ENCODE data around the gene MMP10.
A peak's percentile ranks its signal among the peaks of the same experiment; 100 is the strongest.
"Not testable (repeated sequence)": the region's sequence is repeated elsewhere in the genome, so short reads cannot be mapped to it uniquely, and the experiment has no call there.

Gene MMP10

GRCh38 chr11:102781676-102782075, 1.2 kb upstream of the MMP10 start:
- no peak for DNase-seq

DNA sequence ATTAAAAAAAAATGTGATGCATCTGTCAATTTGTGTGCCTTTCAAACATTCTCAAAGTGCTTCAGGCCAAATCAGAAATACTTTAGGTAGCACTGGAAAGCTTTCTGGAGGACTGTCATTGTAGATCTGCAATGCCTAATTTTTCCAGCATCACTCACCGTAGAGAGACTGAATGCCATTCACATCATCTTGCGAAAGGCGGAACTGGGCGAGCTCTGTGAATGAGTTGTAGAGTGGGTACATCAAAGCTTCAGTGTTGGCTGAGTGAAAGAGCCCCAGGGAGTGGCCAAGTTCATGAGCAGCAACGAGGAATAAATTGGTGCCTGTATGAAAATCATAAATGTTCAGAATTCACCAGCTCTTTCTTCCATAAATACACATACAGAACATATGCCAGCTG, 4.0 kb downstream of the MMP10 start:
- DNase-seq, result no peak

DNA sequence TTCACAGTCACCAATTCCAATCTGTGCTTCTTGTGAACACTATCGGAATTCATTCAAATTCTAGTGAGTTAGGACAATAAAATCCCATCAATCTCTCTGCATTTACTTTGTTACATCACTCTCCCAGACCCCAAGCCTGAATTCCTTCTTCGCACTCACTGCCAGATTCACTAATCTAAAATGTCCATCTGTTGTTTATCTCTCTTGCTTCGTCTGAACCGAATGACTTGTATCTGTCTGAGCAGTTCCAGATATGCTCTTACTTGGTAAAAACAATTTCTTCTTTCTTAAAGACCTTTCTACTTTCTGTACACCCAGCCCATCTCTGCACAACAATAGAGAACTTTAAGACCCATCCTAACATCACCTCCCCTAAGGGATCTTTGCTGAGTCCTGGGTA, 7.0 kb downstream of the MMP10 start:
- no peak for DNase-seq

DNA sequence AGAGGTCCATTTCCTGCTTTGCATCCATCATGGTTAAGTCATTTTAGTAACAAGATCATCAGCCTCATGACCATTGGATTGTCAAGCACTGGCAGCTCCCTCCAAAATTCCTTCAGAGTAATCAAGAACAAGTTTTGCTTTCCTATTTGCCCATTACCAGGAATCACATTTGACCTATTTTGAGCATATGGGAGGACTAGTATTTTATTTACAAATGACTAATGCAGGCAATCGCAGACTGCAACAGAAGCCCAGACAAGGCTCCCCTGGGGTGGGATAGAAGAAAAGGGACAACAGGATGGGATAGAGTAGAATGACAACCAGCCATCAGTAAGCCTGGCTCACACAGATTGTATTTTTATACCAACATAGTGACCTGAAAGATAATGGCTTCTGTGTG, 9.1 kb downstream of the MMP10 start:
- no peak for DNase-seq

GRCh38 chr11:102770191-102770590, 10.2 kb downstream of the MMP10 start:
- DNase-seq, result no peak

GRCh38 chr11:102767800-102768199, 12.6 kb downstream of the MMP10 start:
- DNase-seq, result no peak

- DNase-seq, result no peak
Observed at GRCh38 chr11:102763440-102763839, 17.0 kb downstream of the MMP10 start.

DNA sequence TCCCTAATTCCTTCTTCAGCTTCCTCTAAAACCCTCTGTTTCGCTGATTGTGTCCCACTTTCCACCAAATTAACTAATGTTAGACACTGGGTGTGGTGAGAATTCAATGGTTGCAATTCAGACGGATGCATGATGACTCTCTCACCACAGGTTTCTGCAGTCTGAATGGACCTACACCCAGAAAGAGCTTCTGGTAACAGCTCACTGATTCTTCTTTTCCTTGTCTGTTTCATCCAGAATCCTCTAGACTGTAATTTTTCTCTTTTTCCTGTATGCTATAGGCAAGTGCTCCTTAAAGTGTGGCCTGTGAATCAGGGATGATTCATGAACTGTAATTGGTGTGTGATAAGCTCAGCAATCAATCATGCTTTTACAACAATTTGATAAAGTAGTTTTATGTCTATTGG, 18.1 kb downstream of the MMP10 start:
- no peak for DNase-seq

DNA sequence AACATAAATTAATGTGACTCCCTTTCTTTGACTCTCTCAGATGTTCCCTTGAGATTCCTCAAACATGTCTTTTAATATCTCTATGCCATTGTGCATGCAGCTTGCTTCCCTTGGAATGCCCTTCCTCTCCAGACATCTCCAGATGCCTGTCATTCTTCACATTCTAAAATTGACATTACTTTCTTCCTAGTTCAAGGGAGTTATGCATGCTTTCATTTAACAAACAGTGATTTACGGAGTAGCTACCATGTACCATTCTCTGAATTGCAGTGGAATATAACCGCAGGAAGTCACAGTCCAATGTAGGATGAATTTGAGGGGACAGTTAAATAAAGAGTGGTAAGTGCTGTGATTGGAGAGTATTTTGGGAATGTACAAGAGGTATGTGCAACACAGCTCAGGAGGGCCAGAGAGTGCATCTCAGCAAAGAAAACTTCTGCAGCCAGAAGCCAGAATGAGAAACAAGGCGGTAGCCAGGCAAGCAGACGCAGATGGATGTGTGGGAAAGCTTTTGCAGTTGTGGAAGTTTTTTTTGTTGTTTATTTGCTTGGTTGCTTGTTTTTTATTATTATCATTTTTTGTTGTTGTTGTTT, 18.7 kb downstream of the MMP10 start:
- DNase-seq, result no peak

DNA sequence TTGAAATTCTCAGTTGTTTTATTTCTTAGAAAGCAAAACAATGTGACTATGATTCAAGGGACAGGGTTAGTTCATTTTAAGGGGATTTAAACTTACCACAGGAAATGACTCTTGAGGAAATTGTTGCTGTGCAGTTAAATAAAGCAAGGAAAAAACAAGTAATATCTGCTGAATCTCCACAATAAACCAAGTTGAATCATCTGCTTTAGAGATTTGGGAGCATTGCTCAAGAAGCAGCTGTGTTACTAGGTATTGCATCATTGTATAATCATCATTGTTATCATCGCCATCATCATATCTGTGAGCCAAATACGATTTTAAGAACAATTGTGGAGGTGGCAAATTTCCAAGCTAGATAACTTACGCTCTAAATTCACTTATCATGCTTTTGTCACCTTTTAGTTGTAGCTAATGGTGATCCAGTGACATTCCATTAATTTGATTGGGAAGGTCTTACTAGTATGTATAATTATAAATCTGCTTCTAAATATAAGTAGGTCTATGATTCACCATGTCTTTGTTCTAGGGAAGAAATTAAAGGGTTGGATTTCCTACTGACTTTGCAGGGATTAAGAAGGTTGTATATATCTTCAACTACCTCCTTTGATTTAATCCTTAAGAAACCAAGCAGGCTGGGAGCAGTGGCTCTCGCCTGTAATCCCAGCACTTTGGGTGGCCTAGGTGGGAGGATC, 19.9 kb downstream of the MMP10 start:
- peak; percentile 7 for DNase-seq

GRCh38 chr11:102757823-102758549, 22.4 kb downstream of the MMP10 start:
- no peak for DNase-seq

DNA sequence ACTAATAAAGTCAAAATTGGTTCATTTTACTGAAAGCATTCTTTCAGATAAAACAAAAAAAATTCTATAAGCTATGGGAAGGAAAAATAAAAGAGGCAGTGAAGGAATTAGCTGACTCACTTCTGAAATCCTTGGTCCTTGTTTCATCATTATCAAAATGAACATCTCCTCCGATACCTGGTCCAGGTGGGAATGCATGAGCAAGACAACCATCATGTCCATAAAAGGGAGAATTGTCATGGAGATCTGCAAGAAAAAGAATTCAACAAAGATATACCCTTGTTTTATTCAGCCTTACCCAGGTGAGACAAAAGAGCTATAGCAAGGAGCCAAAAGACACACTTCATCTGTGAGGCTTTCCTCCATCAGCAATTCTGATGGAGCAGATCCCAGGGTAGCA, 27.2 kb downstream of the MMP10 start:
- no peak for DNase-seq

DNA sequence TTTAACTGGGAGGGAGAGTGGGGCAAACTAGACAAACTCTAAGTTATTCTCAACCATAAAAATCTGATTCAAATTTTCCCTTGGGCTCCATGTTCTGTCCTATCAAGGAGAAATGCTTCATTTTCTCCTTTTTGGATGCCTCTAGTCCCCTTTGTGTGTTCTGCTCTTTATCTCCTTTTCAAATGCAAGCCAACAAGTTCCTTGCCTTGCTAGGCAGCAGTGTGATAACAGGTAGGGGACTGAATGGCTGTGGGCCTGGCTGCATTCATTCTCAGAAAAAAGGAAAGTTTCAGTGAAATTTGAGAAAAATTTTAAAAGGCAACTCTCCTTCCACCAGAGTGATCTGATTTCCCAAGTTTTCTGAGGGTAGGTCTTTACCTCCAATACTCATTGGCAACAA, 28.8 kb downstream of the MMP10 start:
- DNase-seq, result no peak

- no peak for DNase-seq
Observed at GRCh38 chr11:102749101-102749722, 31.2 kb downstream of the MMP10 start.

DNA sequence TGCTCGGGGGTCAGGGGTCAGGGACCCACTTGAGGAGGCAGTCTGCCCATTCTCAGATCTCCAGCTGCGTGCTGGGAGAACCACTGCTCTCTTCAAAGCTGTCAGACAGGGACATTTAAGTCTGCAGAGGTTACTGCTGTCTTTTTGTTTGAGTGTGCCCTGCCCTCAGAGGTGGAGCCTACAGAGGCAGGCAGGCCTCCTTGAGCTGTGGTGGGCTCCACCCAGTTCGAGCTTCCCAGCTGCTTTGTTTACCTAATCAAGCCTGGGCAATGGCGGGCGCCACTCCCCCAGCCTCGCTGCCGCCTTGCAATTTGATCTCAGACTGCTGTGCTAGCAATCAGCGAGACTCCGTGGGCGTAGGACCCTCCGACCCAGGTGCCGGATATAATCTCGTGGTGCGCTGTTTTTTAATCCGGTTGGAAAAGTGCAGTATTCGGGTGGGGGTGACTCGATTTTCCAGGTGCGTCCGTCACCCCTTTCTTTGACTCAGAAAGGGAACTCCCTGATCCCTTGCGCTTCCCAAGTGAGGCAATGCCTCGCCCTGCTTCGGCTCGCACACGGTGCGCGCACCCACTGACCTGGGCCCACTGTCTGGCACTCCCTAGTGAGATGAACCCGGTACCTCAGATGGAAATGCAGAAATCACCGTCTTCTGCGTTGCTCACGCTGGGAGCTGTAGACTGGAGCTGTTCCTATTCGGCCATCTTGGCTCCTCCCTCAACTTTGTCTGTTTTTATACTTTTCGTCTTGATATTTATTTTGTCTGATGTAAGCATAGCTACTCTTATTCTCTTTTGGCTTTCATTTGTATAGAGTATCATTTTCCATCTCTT, 33.5 kb downstream of the MMP10 start:
- DNase-seq, result not testable (repeated sequence)

DNA sequence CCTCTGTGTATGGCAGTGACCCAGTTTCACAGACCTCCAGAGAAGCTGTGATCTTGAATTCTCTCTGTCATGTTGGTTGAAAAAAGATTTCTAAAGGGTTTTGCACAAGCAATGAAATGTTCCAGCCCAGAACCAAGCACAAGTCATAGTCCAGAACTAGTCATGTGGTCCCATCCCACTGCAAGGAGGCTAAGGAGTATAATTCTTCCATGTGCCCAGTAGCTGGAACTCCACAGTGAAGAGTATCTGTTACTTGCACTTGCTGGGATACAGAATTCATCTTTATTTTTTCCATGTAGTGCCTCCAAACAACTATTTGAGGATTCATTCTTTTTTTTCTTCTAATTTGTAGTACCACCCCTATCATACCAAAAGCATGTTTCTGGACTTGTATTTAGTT, 45.8 kb downstream of the MMP10 start:
- no peak for DNase-seq

DNA sequence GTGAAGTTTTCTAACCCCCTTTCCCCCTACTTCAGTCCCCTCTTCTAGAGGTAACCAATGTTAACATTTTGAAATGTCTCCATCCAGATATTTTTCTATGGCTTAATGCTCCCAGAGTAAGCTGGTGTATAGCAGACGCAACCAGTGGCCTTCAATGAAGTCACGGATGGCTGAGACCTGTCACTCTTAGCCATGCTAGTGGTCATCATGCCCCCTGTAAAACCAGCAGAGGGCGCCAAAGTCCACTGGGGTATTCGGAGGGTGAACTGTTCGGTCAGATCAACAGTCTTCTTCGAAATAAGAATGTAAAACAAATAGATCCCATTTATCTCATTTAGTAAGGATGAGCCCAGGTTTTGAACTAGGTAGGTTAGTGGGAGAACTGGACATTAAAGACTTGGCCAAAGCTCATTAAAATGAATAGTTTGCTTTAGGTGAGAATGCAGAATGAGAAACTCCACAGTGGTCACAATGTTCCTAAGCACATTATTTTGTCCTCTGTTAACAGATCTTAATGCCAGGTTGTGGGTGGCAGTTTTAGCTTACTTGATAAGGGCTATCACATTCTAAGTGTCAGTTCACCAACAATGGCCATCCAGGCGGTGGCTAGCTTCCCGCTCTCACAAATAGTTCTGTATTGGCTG, 47.1 kb downstream of the MMP10 start:
- peak; percentile 52 for DNase-seq

DNA sequence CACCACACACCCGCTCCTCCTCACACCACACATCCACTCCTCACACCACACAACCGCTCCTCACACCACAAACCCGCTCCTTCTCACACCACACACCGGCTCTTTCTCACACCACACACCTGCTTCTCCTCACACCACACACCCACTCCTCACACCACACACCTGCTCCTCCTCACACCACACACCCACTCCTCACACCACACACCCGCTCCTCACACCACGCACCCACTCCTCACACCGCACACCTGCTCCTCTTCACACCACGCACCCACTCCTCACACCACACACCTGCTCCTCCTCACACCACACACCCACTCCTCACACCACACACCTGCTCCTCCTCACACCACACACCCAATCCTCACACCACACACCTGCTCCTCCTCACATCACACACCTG, 49.5 kb downstream of the MMP10 start:
- DNase-seq, result not testable (repeated sequence)

GRCh38 chr11:102729849-102730815, 50.3 kb downstream of the MMP10 start:
- no peak for DNase-seq

- no peak for DNase-seq
Observed at GRCh38 chr11:102727890-102728289, 52.5 kb downstream of the MMP10 start.

DNA sequence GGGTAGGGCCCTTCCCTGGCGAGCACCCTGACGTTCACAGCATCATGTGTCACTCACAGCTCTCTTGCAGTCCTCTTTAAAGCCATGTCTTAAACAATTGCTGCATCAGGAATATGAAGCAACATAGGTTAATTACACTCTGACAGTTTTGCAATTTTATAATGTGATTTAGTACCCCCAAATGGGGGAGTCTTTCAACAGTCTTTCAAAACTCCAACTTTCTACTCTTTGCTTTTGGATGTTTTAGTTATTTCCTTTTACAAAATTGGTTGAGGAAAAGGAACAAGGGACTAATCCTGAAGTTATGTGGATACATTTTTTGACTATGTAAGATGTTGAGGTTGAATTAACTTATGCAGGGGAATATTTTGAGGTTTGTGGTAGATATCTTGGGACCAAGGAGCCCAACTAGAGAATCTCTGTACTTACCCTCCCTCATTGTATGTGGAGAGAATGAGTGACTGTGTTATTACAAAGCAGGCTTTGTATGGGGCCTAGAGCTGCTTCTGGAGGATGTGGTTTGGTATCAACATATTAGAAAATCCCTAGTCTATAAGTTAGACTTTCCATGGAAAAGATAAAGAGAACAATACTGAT, 55.4 kb downstream of the MMP10 start, which contains the start of gene MMP8:
MMP8 (minus strand) TSS at position 51 of the 597 bp plus-strand sequence. CDS start 99 bp downstream, outside the sequence.
- no peak for DNase-seq
